ENCODE data around the gene MDK. TPM values are rescaled to one million over a fixed set of nuclear protein-coding genes. Genes with fewer than 3 reads are reported as not detected.

MDK gene, protein sequence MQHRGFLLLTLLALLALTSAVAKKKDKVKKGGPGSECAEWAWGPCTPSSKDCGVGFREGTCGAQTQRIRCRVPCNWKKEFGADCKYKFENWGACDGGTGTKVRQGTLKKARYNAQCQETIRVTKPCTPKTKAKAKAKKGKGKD
- 15.7 to 19.8 TPM (median 18.8 TPM) in 5 replicates for total RNA-seq (2022; extraction: Qiagen RNA extraction; ENCODE audit: low read depth)

GRCh38 chr11:46381048-46381818 lies at the start of gene MDK:
MDK (plus strand) TSS chr11:46381669; CDS start chr11:46382058, 389 bp downstream.

GRCh38 chr11:46346886-46347636 lies 34.4 kb upstream of the MDK start, which contains the start of gene DGKZ:
DGKZ (plus strand) TSS chr11:46347463; CDS start chr11:46347660, 197 bp downstream.

GRCh38 chr11:46391578-46392420 lies 10.3 kb downstream of the MDK start, which contains the start of gene CHRM4:
CHRM4 (minus strand) TSS chr11:46391776; CDS start chr11:46386557, 5,219 bp downstream.

Other genes starting within 250 kb of the MDK start
- 4.7 to 6.0 TPM (median 5.5 TPM) in 5 replicates for gene CREB3L1, start 104.0 kb upstream of the MDK start, total RNA-seq (2022; extraction: Qiagen RNA extraction; ENCODE audit: low read depth)
- gene DGKZ, start 34.2 kb upstream of the MDK start, total RNA-seq (2022; extraction: Qiagen RNA extraction; ENCODE audit: low read depth): 40.9 to 51.3 TPM (median 48.2 TPM) in 5 replicates
- 0.30 to 0.66 TPM (median 0.50 TPM) in 5 replicates for gene CHRM4, start 10.1 kb downstream of the MDK start, total RNA-seq (2022; extraction: Qiagen RNA extraction; ENCODE audit: low read depth)
- 12.9 to 16.4 TPM (median 14.0 TPM) in 5 replicates for gene AMBRA1, start 212.4 kb downstream of the MDK start, total RNA-seq (2022; extraction: Qiagen RNA extraction; ENCODE audit: low read depth)
- 5.0 to 7.0 TPM (median 5.8 TPM) in 5 replicates for gene HARBI1, start 235.6 kb downstream of the MDK start, total RNA-seq (2022; extraction: Qiagen RNA extraction; ENCODE audit: low read depth)
- gene ATG13, start 235.9 kb downstream of the MDK start, total RNA-seq (2022; extraction: Qiagen RNA extraction; ENCODE audit: low read depth): 45.3 to 59.8 TPM (median 58.9 TPM) in 5 replicates

Measured in A549 treated with GW870086 at 1 μM for 4 hours (cell line).